GM12873 (cell line): ENCODE results near the gene MICAL2.

Source experiments
- TF ChIP-seq, protein P1 (sequence below): IDR thresholded peaks from 2 replicates; pipeline ENCODE4 v1.5.1; 2012; ENCODE audit warnings: low read depth, mild to moderate bottlenecking, moderate library complexity, low read length, control low read depth; ENCODE audit not compliant: insufficient read depth; ENCODE audit errors: missing control alignments

Gene MICAL2

DNA sequence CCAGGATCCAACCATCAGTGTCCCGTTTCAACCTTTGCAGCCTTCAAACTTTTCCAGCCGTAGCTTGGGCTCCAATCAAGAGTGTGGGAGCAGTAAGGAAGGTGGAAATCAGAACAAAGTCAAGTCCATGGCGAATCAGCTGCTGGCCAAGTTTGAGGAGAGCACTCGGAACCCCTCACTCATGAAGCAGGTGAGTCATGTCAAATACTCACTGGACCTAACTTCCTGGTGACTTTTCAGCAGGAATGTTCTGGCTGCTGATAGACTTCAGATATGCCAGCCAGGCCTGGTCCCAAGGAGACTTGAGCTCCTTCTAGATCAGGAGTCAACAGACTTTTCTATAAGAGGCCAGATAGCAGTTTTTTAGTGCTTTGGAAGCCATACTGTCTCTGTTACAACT is 129.0 kb downstream of the MICAL2 start:
- TF ChIP-seq, protein P1, sequence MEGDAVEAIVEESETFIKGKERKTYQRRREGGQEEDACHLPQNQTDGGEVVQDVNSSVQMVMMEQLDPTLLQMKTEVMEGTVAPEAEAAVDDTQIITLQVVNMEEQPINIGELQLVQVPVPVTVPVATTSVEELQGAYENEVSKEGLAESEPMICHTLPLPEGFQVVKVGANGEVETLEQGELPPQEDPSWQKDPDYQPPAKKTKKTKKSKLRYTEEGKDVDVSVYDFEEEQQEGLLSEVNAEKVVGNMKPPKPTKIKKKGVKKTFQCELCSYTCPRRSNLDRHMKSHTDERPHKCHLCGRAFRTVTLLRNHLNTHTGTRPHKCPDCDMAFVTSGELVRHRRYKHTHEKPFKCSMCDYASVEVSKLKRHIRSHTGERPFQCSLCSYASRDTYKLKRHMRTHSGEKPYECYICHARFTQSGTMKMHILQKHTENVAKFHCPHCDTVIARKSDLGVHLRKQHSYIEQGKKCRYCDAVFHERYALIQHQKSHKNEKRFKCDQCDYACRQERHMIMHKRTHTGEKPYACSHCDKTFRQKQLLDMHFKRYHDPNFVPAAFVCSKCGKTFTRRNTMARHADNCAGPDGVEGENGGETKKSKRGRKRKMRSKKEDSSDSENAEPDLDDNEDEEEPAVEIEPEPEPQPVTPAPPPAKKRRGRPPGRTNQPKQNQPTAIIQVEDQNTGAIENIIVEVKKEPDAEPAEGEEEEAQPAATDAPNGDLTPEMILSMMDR = no peak

GRCh38 chr11:12239804-12240371 is 129.5 kb downstream of the MICAL2 start:
- TF ChIP-seq, protein P1 = no peak

- TF ChIP-seq, protein P1 = no peak
Observed at GRCh38 chr11:12240677-12241076, 130.3 kb downstream of the MICAL2 start.

GRCh38 chr11:12241401-12241800 is 131.0 kb downstream of the MICAL2 start:
- TF ChIP-seq, protein P1 = no peak

DNA sequence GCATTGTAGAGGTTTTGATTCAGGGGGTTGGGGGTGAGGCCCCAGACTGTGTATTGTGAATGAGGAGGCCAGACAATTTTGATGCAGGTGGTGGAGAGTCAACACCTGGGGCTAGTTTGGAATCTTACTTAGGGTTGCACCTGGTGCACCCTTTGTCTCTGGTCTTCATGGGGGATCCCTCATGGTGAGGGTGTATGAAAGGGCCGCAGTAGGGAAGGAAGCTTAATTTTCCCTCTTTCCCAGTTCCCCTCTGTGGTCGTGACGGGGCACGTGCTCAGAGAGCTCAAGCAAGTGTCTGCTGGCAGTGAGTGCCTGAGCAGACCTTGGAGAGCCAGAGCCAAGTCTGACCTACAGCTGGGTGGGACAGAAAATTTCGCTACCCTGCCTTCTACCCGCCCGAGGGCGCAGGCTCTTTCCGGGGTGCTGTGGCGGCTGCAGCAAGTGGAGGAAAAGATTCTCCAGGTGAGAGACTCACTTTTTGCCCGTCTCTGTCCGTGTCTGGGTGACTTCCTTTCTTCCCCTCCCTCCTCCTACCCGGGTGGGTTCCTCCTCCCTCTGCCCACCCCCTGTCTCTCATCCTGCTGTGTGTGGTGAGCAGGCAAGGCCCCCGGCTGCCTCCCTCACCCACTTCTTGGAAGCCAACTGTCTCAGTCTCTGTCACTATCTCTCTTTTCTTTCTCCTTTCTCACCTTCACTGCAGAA is 131.7 kb downstream of the MICAL2 start:
- TF ChIP-seq, protein P1 = no peak

DNA sequence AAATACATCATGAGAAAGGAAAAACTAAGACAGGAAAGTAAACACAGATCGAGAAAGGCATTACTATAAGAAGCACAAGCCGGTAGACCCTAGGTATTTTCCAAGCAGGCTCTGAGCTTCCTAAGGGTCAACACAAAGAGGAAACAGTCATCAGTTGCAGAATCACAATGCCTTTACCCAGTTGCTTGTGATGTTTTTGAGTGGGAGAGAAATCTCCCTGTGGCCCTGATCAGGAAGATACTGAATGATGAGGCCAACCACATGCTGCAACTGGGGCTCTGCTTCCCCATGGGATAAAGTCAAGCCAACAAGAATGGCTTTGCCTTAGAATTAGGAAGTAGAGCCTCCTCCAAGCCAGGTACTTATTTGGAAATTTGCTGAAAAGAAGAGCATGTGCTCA is 132.6 kb downstream of the MICAL2 start:
- TF ChIP-seq, protein P1 = no peak

DNA sequence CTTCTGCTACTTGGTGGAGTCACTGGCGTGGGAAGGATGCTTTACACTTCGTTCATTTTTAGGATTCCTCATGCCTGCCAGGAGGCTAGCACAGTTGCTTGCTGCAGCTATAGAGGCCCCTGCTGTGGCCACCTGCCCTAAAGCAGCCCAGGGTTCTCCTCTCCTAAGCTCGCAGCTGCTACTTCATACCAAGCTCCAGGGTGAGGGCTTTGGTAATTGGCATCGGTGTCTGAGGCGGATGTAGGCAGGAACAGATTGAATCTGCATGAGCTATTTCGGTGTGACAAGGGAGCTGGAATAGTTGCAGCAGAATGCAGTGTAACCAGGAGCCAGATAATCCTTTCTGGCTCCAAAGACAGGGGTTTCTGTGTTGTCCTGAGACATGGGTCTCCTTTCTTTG is 133.1 kb downstream of the MICAL2 start:
- TF ChIP-seq, protein P1 = no peak
